GM18507 (cell line): Measurements from ENCODE around the gene TSC22D3.

ENCODE experiments used
- DNase-seq: peaks from one replicate; pipeline ENCODE4 v3.0.0; 2011; ENCODE audit warnings: low read depth; ENCODE audit not compliant: insufficient read length; ENCODE audit errors: extremely low spot score
- FAIRE-seq: peaks from 2 replicates; lab custom pipeline; 2011; peaks lifted over from hg19 to GRCh38; lab: Jason Lieb, UNC

TSC22D3 gene

GRCh38 chrX:107716118-107716684, 59.4 kb downstream of the TSC22D3 start:
- FAIRE-seq: peak; percentile 78
- no peak for DNase-seq

GRCh38 chrX:107715331-107716117, 60.1 kb downstream of the TSC22D3 start:
- no peak for DNase-seq
- FAIRE-seq: no peak

GRCh38 chrX:107714206-107714891, 61.2 kb downstream of the TSC22D3 start:
- DNase-seq: no peak
- peak; percentile 68 for FAIRE-seq

- FAIRE-seq (peak; percentile 5), DNase-seq (no peak)
These were observed 61.9 kb downstream of the TSC22D3 start for GRCh38 chrX:107713543-107714205.

GRCh38 chrX:107713203-107713542, 62.4 kb downstream of the TSC22D3 start:
- DNase-seq (no peak), FAIRE-seq (peak; percentile 65)

GRCh38 chrX:107712231-107713202, 63.1 kb downstream of the TSC22D3 start:
- no peak for DNase-seq
- peak; percentile 56 for FAIRE-seq

- no peak for FAIRE-seq
- DNase-seq: no peak
These were observed 63.9 kb downstream of the TSC22D3 start for GRCh38 chrX:107711521-107712181.

GRCh38 chrX:107710617-107711391, 64.8 kb downstream of the TSC22D3 start:
- FAIRE-seq: peak; percentile 98
- DNase-seq: peak; percentile 48

- DNase-seq (no peak), FAIRE-seq (peak; percentile 95)
These were observed 66.3 kb downstream of the TSC22D3 start for GRCh38 chrX:107709266-107709806.

- DNase-seq (no peak), FAIRE-seq (no peak)
These were observed 66.8 kb downstream of the TSC22D3 start for GRCh38 chrX:107708762-107709161.

GRCh38 chrX:107707866-107708265, 67.7 kb downstream of the TSC22D3 start:
- DNase-seq: no peak
- no peak for FAIRE-seq

GRCh38 chrX:107706309-107706708, 69.3 kb downstream of the TSC22D3 start:
- FAIRE-seq: no peak

GRCh38 chrX:107704587-107704986, 71.0 kb downstream of the TSC22D3 start:
- DNase-seq: no peak
- peak; percentile 69 for FAIRE-seq

More at GRCh38 chrX:107706309-107706708, 69.3 kb downstream of the TSC22D3 start:
- no peak for DNase-seq

GRCh38 chrX:107704181-107704580, 71.4 kb downstream of the TSC22D3 start:
- no peak for FAIRE-seq
- no peak for DNase-seq

GRCh38 chrX:107701493-107702121, 74.0 kb downstream of the TSC22D3 start:
- DNase-seq (no peak), FAIRE-seq (peak; percentile 94)

GRCh38 chrX:107700790-107701189, 74.8 kb downstream of the TSC22D3 start:
- peak; percentile 86 for FAIRE-seq

GRCh38 chrX:107700317-107700774, 75.2 kb downstream of the TSC22D3 start:
- DNase-seq (no peak), FAIRE-seq (peak; percentile 48)

More at GRCh38 chrX:107700790-107701189, 74.8 kb downstream of the TSC22D3 start:
- DNase-seq: no peak
